ENCODE measurements around the gene NUFIP1. TPM values are rescaled to one million over a fixed set of nuclear protein-coding genes. Genes with fewer than 3 reads are reported as not detected.

Gene NUFIP1
- total RNA-seq, 4 donors from 2014 or later: 2.5 to 4.7 (median 3.0) TPM

DNA sequence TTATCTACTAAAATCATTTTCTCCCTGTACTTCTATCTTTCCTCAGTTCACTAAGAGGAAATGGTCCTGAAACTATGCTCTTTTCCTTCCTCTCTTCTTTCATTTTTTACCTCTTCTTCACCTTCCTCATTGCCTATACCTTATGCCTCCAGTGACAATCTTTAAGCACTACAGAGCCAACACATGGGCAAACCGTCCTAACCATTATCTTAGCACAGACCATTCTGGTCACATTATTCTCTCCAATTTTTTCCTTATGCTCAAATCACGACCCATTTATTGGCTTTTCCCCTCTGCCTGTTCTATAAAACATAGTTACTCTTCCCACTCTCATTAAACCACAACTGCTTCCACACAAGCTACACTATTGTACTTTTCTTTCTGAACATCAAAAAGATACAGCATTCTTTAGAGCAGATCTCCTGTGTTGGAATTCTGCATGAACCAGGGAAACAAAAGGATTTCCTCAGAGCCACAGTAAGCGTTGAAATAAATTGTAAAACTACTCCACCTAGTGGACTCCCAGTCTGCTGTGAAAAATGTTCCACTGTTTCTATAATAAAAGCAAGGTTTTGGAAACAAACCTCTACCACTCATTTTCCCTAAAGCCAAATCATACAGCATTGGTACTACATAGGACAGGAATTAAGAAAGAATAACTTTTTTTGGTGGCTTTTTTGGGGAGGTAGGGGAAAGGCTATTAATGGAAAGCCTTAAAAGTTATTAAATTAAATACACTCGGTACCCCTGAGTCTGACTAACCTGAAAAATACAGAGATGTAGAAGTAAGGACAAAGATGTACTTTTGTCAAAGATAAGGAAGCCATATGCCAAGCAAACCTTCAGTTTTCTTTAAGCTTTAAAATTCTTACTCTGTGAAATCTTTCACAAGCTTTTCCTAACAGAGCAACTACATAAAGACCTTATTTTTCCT, 19.5 kb downstream of the NUFIP1 start:
- peak; percentile 50 for ATAC-seq
- TF ChIP-seq CTCF (IDR thresholded peaks at IDR 0.05): peak; percentile 78 to 93 (median 88)
- no peak for TF ChIP-seq POLR2AphosphoS5 (IDR thresholded peaks at IDR 0.05)
- TF ChIP-seq EP300 (IDR thresholded peaks at IDR 0.05): no peak
- WGBS, 2 donors (ENCODE audit: low coverage in 1 of 2): 30% methylated on average over 4 of the region's 4 CpGs
- H3K27ac ChIP-seq: peak overlapping the region; percentile 71 to 78 (median 72)
- peaks cover 0 to 16% of the 10 kb centered on the region in 2 donors for H3K36me3 ChIP-seq
- no peak overlapping the region for H3K4me3 ChIP-seq
- peaks cover 0 to 35% (median 12%) of the 10 kb centered on the region in 3 donors for H3K4me1 ChIP-seq
- H3K27me3 ChIP-seq: no peaks in the 10 kb centered on the region
- no peaks in the 10 kb centered on the region for H3K9me3 ChIP-seq

DNA sequence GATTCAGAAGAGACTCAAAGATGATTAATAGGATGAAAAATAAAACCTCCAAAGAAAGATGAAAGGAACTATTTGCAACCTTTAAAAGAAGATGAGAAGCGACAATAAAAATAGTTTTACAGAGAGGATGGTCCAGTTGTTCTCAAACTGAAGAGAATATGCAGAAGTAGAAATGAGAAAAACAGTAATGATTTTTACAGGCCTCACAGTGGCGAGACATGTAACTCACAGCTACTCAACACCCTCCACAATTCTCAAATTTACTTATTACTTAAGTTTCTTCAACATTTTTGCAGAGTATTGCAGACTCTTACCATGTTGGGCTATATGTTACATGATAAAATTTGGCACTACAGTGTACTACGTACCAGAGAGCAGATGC, 20.8 kb downstream of the NUFIP1 start:
- H3K36me3 ChIP-seq: peaks cover 4 to 21% of the 10 kb centered on the region in 2 donors
- peak overlapping the region; percentile 69 to 78 (median 72) for H3K27ac ChIP-seq
- H3K4me1 ChIP-seq: peaks cover 0 to 31% (median 12%) of the 10 kb centered on the region in 3 donors
- WGBS, 2 donors (ENCODE audit: low coverage in 1 of 2): 44 to 62% methylated on average over 3 of the region's 3 CpGs
- H3K9me3 ChIP-seq: no peaks in the 10 kb centered on the region
- ATAC-seq: no peak
- TF ChIP-seq POLR2AphosphoS5 (IDR thresholded peaks at IDR 0.05): no peak
- peak in 2 of 4 experiments; percentile 17 to 26 for TF ChIP-seq CTCF (IDR thresholded peaks at IDR 0.05)
- no peaks in the 10 kb centered on the region for H3K27me3 ChIP-seq
- no peak overlapping the region for H3K4me3 ChIP-seq

DNA sequence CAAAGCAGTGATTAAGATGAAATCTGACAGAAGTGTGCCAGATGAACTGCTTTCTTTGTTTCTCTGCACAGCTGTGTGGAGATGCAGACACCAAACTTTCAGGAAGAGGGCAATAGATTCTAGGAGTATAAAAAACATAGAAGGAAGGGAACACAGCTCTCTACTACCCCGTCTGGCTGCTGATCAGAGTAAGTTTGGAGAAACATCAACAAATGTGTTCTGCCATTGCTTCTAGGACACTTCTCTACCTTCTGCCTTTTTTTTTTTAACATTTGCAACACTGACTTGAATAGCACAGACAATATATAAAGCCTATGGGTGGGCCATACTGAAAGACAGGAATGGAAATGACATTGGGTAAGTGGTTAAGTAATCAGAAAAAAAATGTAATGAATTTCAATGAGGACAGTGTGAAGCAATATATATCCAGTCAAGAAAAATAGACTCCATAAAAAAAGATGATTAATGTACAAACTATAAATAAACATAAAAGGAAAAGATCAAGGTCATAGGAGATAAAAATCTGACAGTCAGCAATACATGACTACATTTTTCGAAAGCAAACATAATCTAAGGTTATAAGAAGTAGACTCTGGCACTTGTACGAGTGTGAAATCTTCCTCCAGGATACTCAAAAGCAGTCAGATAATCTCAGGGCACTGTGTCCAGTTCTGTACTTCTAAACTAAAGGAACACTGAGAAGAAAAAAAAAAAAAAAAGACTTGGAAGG, 21.4 kb downstream of the NUFIP1 start:
- Histone ChIP-seq H3K4me3 (no peak overlapping the region), H3K9me3 (no peaks in the 10 kb centered on the region), H3K27ac (peak overlapping the region; percentile 71 to 78 (median 73)), H3K27me3 (no peaks in the 10 kb centered on the region), H3K4me1 (peaks cover 0 to 31% (median 12%) of the 10 kb centered on the region in 3 donors), H3K36me3 (peaks cover 4 to 26% of the 10 kb centered on the region in 2 donors)
- peak; percentile 72 for ATAC-seq
- 21 to 55% methylated on average over 3 of the region's 3 CpGs for WGBS, 2 donors (ENCODE audit: low coverage in 1 of 2)
- no peak for TF ChIP-seq EP300 (IDR thresholded peaks at IDR 0.05)
- peak; percentile 9 to 51 (median 42) for TF ChIP-seq CTCF (IDR thresholded peaks at IDR 0.05)

DNA sequence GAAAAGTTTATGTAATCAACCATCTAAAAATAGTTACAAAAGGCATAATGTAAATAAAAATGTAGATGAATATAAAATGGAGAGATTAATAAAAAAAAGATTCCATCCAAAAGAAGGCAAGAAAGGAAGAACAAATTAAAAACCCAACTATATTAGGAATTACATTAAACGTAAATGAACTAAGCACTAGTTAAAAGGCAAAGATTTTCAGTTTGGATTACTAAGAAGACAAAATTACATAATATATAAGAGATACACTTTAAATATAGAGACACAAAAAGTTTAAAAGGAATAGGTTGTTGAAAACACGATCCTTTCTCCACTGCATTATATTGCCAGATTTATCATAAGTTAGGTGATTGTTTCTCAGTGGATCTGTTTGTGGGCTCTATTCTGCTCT, 27.3 kb downstream of the NUFIP1 start:
- no peak for ATAC-seq
- Histone ChIP-seq H3K4me3 (no peak overlapping the region), H3K9me3 (peaks cover 0 to 13% (median 0%) of the 10 kb centered on the region in 3 donors), H3K36me3 (peaks cover 4 to 47% of the 10 kb centered on the region in 2 donors), H3K27me3 (no peaks in the 10 kb centered on the region), H3K27ac (no peak overlapping the region), H3K4me1 (peaks cover 0 to 3% (median 0%) of the 10 kb centered on the region in 3 donors)
- no peak for TF ChIP-seq CTCF (IDR thresholded peaks at IDR 0.05)
- no peak for TF ChIP-seq POLR2A (IDR thresholded peaks at IDR 0.05)
- no peak for TF ChIP-seq POLR2AphosphoS5 (IDR thresholded peaks at IDR 0.05)
- TF ChIP-seq EP300 (IDR thresholded peaks at IDR 0.05): no peak
- 93 to 97% methylated on average over 2 of the region's 2 CpGs for WGBS, 2 donors (ENCODE audit: low coverage in 1 of 2)
